ENCODE results near the gene MEIS2. TPM values are rescaled to one million over a fixed set of nuclear protein-coding genes. Genes with fewer than 3 reads are reported as not detected.

Gene MEIS2
- total and polyA plus RNA-seq, 2 of the 13 experiments (the other 11 are each of a cell fraction or from before 2014, with no cell fraction given), result 10.7 to 12.4 TPM

DNA sequence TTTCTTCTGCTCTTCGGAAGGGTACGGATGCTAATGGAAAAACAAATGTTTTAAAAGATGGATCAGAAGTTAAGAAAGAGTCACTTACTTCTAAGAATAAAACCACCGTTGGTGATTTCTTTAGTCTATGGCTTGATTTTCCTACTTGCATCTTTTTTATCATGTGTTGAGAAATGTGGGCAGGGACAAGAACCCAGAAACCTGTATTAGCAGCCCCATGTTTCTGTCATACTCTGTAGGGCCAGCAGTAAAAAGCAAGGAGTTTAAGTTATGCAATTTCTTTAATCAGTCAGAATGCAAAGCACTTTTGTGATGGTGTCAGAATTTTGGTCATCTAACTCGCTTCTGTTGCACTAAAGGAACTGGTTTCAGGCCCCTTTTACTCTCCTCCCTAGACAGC lies 150.0 kb downstream of the MEIS2 start (continued):
- TF ChIP-seq KDM4B (CRISPR knock-in tag; IDR thresholded peaks at IDR 0.05), result no peak
- no peak for TF ChIP-seq ZNF790 (CRISPR knock-in tag; IDR thresholded peaks at IDR 0.05; ENCODE audit: borderline replicate concordance)
- TF ChIP-seq, protein P1, sequence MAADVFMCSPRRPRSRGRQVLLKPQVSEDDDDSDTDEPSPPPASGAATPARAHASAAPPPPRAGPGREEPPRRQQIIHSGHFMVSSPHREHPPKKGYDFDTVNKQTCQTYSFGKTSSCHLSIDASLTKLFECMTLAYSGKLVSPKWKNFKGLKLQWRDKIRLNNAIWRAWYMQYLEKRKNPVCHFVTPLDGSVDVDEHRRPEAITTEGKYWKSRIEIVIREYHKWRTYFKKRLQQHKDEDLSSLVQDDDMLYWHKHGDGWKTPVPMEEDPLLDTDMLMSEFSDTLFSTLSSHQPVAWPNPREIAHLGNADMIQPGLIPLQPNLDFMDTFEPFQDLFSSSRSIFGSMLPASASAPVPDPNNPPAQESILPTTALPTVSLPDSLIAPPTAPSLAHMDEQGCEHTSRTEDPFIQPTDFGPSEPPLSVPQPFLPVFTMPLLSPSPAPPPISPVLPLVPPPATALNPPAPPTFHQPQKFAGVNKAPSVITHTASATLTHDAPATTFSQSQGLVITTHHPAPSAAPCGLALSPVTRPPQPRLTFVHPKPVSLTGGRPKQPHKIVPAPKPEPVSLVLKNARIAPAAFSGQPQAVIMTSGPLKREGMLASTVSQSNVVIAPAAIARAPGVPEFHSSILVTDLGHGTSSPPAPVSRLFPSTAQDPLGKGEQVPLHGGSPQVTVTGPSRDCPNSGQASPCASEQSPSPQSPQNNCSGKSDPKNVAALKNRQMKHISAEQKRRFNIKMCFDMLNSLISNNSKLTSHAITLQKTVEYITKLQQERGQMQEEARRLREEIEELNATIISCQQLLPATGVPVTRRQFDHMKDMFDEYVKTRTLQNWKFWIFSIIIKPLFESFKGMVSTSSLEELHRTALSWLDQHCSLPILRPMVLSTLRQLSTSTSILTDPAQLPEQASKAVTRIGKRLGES (CRISPR knock-in tag; IDR thresholded peaks at IDR 0.05; ENCODE audit: borderline replicate concordance), result no peak
- no peak for TF ChIP-seq ZNF563 (CRISPR knock-in tag; IDR thresholded peaks at IDR 0.05)
- TF ChIP-seq MBD4 (IDR thresholded peaks at IDR 0.05; ENCODE audit: borderline replicate concordance, low read length), result no peak
- no peak for TF ChIP-seq ZNF367 (CRISPR knock-in tag; IDR thresholded peaks at IDR 0.05; ENCODE audit: borderline replicate concordance)
- TF ChIP-seq AKAP8 (CRISPR knock-in tag; IDR thresholded peaks at IDR 0.05), result no peak
- TF ChIP-seq, protein P2, sequence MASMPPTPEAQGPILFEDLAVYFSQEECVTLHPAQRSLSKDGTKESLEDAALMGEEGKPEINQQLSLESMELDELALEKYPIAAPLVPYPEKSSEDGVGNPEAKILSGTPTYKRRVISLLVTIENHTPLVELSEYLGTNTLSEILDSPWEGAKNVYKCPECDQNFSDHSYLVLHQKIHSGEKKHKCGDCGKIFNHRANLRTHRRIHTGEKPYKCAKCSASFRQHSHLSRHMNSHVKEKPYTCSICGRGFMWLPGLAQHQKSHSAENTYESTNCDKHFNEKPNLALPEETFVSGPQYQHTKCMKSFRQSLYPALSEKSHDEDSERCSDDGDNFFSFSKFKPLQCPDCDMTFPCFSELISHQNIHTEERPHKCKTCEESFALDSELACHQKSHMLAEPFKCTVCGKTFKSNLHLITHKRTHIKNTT (CRISPR knock-in tag; IDR thresholded peaks at IDR 0.05), result no peak

DNA sequence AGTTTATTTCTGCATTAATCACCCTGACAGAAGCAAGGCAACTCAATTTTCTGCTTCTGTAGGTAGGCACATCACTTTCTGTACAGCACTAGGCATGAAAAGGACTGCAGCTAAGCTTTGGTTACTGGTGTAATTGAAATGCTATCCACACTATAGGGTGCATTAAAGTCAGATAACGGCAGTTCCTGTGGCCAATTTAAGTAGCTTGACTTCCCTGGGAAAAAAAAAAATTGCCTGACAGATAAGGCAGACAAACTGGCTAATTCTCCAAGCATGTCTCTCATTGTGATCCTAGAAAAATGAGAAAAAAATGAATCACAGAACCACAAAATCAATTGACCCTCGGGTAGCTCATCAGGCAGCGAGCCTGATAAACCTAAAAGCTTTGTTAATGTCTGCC lies 151.4 kb downstream of the MEIS2 start:
- Histone ChIP-seq H2AFZ (ENCODE audit: low read length) (no peak overlapping the region), H3K4me2 (ENCODE audit: low read depth, low read length) (no peak overlapping the region), H3K27me3 (ENCODE audit: control insufficient read depth in 1 of 2, insufficient read depth in 2 of 2, low read length in 2 of 2) (no peaks in the 10 kb centered on the region), H3K79me2 (ENCODE audit: insufficient read depth, low read length) (no peaks in the 10 kb centered on the region), H4K20me1 (ENCODE audit: insufficient read depth, low read length) (no peaks in the 10 kb centered on the region), H3K9me3 (ENCODE audit: low read length) (no peaks in the 10 kb centered on the region), H3K4me3 (replicated peaks in 1 of 3; ENCODE audit: insufficient read depth in 1 of 3, low read depth in 2 of 3, low read length in 3 of 3) (no peak overlapping the region), H3K36me3 (replicated peaks in 1 of 2; ENCODE audit: control insufficient read depth in 1 of 2, insufficient read depth in 2 of 2, low read length in 2 of 2) (peaks cover 0 to 2% of the 10 kb centered on the region in 2 experiments; a peak in 4 of 5 replicates), H3K4me1 (ENCODE audit: insufficient read depth, low read length) (no peaks in the 10 kb centered on the region), H3K9ac (ENCODE audit: insufficient read depth, low read depth, low read length) (no peak overlapping the region), H3K27ac (ENCODE audit: extremely low read length, insufficient read depth, low read length) (no peak overlapping the region)
- DNase-seq (ENCODE audit: low spot score) (no peak), ATAC-seq (no peak), FAIRE-seq (no peak)
- 83% methylated on average over 3 of the region's 3 CpGs for WGBS (ENCODE audit: low lambda C conversion rate)
- CTCF ChIA-PET (ENCODE audit: low intra/inter-chr PET ratio, low total read pairs), result no interaction called here
- intact Hi-C loops (cut with micrococcal nuclease; ENCODE audit: unreplicated experiment) (no loop called here), in situ Hi-C loops (cut with HindIII; ENCODE audit: extremely low pct_ligation_motif_present, low pct_unique_long_range_greater_than_20kb) (no loop called here)
- POLR2A ChIA-PET, result no interaction called here
- BruUV-seq (replicated peaks), result no TSS peak
- no peak for TF ChIP-seq SATB2 (CRISPR knock-in tag; IDR thresholded peaks at IDR 0.05)
- TF ChIP-seq RORA (CRISPR knock-in tag; IDR thresholded peaks at IDR 0.05), result no peak
- TF ChIP-seq, protein P3, sequence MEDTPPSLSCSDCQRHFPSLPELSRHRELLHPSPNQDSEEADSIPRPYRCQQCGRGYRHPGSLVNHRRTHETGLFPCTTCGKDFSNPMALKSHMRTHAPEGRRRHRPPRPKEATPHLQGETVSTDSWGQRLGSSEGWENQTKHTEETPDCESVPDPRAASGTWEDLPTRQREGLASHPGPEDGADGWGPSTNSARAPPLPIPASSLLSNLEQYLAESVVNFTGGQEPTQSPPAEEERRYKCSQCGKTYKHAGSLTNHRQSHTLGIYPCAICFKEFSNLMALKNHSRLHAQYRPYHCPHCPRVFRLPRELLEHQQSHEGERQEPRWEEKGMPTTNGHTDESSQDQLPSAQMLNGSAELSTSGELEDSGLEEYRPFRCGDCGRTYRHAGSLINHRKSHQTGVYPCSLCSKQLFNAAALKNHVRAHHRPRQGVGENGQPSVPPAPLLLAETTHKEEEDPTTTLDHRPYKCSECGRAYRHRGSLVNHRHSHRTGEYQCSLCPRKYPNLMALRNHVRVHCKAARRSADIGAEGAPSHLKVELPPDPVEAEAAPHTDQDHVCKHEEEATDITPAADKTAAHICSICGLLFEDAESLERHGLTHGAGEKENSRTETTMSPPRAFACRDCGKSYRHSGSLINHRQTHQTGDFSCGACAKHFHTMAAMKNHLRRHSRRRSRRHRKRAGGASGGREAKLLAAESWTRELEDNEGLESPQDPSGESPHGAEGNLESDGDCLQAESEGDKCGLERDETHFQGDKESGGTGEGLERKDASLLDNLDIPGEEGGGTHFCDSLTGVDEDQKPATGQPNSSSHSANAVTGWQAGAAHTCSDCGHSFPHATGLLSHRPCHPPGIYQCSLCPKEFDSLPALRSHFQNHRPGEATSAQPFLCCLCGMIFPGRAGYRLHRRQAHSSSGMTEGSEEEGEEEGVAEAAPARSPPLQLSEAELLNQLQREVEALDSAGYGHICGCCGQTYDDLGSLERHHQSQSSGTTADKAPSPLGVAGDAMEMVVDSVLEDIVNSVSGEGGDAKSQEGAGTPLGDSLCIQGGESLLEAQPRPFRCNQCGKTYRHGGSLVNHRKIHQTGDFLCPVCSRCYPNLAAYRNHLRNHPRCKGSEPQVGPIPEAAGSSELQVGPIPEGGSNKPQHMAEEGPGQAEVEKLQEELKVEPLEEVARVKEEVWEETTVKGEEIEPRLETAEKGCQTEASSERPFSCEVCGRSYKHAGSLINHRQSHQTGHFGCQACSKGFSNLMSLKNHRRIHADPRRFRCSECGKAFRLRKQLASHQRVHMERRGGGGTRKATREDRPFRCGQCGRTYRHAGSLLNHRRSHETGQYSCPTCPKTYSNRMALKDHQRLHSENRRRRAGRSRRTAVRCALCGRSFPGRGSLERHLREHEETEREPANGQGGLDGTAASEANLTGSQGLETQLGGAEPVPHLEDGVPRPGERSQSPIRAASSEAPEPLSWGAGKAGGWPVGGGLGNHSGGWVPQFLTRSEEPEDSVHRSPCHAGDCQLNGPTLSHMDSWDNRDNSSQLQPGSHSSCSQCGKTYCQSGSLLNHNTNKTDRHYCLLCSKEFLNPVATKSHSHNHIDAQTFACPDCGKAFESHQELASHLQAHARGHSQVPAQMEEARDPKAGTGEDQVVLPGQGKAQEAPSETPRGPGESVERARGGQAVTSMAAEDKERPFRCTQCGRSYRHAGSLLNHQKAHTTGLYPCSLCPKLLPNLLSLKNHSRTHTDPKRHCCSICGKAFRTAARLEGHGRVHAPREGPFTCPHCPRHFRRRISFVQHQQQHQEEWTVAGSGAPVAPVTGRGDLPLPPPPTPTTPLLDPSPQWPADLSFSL (CRISPR knock-in tag; IDR thresholded peaks at IDR 0.05), result no peak
- no peak for TF ChIP-seq ZNF232 (CRISPR knock-in tag; IDR thresholded peaks at IDR 0.05; ENCODE audit: borderline replicate concordance)
- no peak for TF ChIP-seq BORCS8-MEF2B (CRISPR knock-in tag; IDR thresholded peaks at IDR 0.05)
- TF ChIP-seq KLF15 (CRISPR knock-in tag; IDR thresholded peaks at IDR 0.05; ENCODE audit: borderline replicate concordance), result no peak
- no peak for TF ChIP-seq THAP11 (CRISPR knock-in tag; IDR thresholded peaks at IDR 0.05)

Data from HepG2 (cell line).